NCI-H2196 (cell line): ENCODE results near the gene CHODL.

Source experiments
- DNase-seq: peaks from one replicate; lab custom pipeline; 2025; ENCODE audit not compliant: unreplicated experiment; lab: John Stamatoyannopoulos, UW

The CHODL gene

GRCh38 chr21:18244671-18245463, at the start of gene CHODL:
Gene CHODL (plus strand): TSS chr21:18244833. CDS start chr21:18245224, 391 bp downstream.
- DNase-seq, result no peak

GRCh38 chr21:18204931-18205330, 39.7 kb upstream of the CHODL start:
- no peak for DNase-seq

GRCh38 chr21:18218331-18218730, 26.3 kb upstream of the CHODL start:
- no peak for DNase-seq

GRCh38 chr21:18220498-18220897, 24.1 kb upstream of the CHODL start:
- no peak for DNase-seq

GRCh38 chr21:18222346-18222745, 22.3 kb upstream of the CHODL start:
- DNase-seq, result no peak

GRCh38 chr21:18228060-18228739, 16.4 kb upstream of the CHODL start:
- no peak for DNase-seq

GRCh38 chr21:18235545-18235944, 9.1 kb upstream of the CHODL start:
- DNase-seq, result no peak

- DNase-seq, result no peak
These were observed 883 bp downstream of the CHODL start for GRCh38 chr21:18245464-18245967.

GRCh38 chr21:18248171-18248570, 3.5 kb downstream of the CHODL start:
- DNase-seq, result no peak

GRCh38 chr21:18249672-18250071, 5.0 kb downstream of the CHODL start:
- DNase-seq, result no peak

GRCh38 chr21:18251065-18251464, 6.4 kb downstream of the CHODL start:
- DNase-seq, result no peak

- DNase-seq, result no peak
These were observed 7.6 kb downstream of the CHODL start for GRCh38 chr21:18252256-18252655.

GRCh38 chr21:18252680-18253079, 8.0 kb downstream of the CHODL start:
- no peak for DNase-seq

- DNase-seq, result no peak
These were observed 8.6 kb downstream of the CHODL start for GRCh38 chr21:18253221-18253620.

- no peak for DNase-seq
These were observed 9.2 kb downstream of the CHODL start for GRCh38 chr21:18253799-18254198.

- no peak for DNase-seq
These were observed 21.3 kb downstream of the CHODL start for GRCh38 chr21:18265944-18266343.

GRCh38 chr21:18267496-18267895, 22.9 kb downstream of the CHODL start:
- no peak for DNase-seq

- DNase-seq, result no peak
These were observed 24.3 kb downstream of the CHODL start for GRCh38 chr21:18268906-18269305.

GRCh38 chr21:18269856-18270255, 25.2 kb downstream of the CHODL start:
- no peak for DNase-seq

GRCh38 chr21:18273400-18273799, 28.8 kb downstream of the CHODL start:
- no peak for DNase-seq

GRCh38 chr21:18274370-18274769, 29.7 kb downstream of the CHODL start:
- DNase-seq, result no peak

- DNase-seq, result no peak
These were observed 31.1 kb downstream of the CHODL start for GRCh38 chr21:18275781-18276180.
